HEK293 (cell line): ENCODE results near the gene SMTNL1.

Experiments used
- CTCF ChIA-PET: fragments of 350-600 bp; formaldehyde crosslinking; extraction: SDS; loops from one replicate; lab custom pipeline; 2021; ENCODE audit warnings: antibody characterized with exemption; lab: Yijun Ruan, JAX
- POLR2A ChIA-PET: fragments of 300-600 bp; formaldehyde crosslinking; extraction: SDS; loops from one replicate; lab custom pipeline; 2020; ENCODE audit warnings: antibody characterized with exemption, inconsistent platforms; lab: Yijun Ruan, JAX
- H3K27ac ChIP-seq: fragments of 200-500 bp; sonication (Bioruptor generic); 2 replicates; pipeline ENCODE4 v1.5.1; 2014; ENCODE audit warnings: low read depth, low read length, control low read depth, inconsistent platforms; ENCODE audit errors: extremely low read depth
- H3K36me3 ChIP-seq, 2 experiments: fragments of 200-500 bp in 1 of 2; sonication (Bioruptor generic) in 1 of 2; 1 replicate in 1 of 2; 2 replicates in 1 of 2; pipeline ENCODE4 v1.5.1; 2014 to 2017; ENCODE audit warnings: inconsistent platforms in 2 of 2, low read length in 2 of 2; ENCODE audit not compliant: control insufficient read depth in 2 of 2, insufficient read depth in 1 of 2
- H3K4me1 ChIP-seq: fragments of 200-500 bp; sonication (Bioruptor generic); 2 replicates; pipeline ENCODE4 v1.5.1; 2014; ENCODE audit warnings: mild to moderate bottlenecking, low read length, inconsistent platforms; ENCODE audit not compliant: control insufficient read depth, insufficient read depth
- H3K4me3 ChIP-seq: 2 replicates; pipeline ENCODE4 v1.5.1; 2011; ENCODE audit warnings: low read depth, mild to moderate bottlenecking, control low read depth, low read length, moderate library complexity
- H3K9me3 ChIP-seq: fragments of 200-500 bp; sonication (Bioruptor generic); 2 replicates; pipeline ENCODE4 v1.5.1; 2014; ENCODE audit warnings: low read depth, low read length, inconsistent platforms; ENCODE audit not compliant: control insufficient read depth, insufficient read depth
- ELK4 ChIP-seq: IDR thresholded peaks from 2 replicates; pipeline ENCODE4 v1.6.1; 2011; ENCODE audit warnings: mild to moderate bottlenecking, low read depth, low read length, borderline replicate concordance
- GLIS2 ChIP-seq: fragments of 450-650 bp; formaldehyde crosslinking; IDR thresholded peaks from 2 replicates; pipeline ENCODE4 v1.5.1; 2016; ENCODE audit warnings: missing biosample characterization, missing genetic modification characterization
- HOXC10 ChIP-seq: sonication (generic); formaldehyde crosslinking; IDR thresholded peaks from 2 replicates; pipeline ENCODE4 v1.8.1; 2023; ENCODE audit warnings: mild to moderate bottlenecking, missing genetic modification reagents
- KLF1 ChIP-seq: fragments of 450-650 bp; formaldehyde crosslinking; IDR thresholded peaks from 2 replicates; pipeline ENCODE4 v1.5.1; 2016; ENCODE audit warnings: missing biosample characterization, missing genetic modification characterization
- SETDB1 ChIP-seq: IDR thresholded peaks from one replicate; pipeline ENCODE4 v1.6.1; 2017; ENCODE audit warnings: mild to moderate bottlenecking, low read length, moderate library complexity, mixed read lengths; ENCODE audit not compliant: insufficient read length
- ZBTB6 ChIP-seq: fragments of 450-650 bp; formaldehyde crosslinking; IDR thresholded peaks from 2 replicates; pipeline ENCODE4 v1.5.1; 2017; ENCODE audit warnings: missing biosample characterization, missing genetic modification characterization
- ZNF146 ChIP-seq: fragments of 450-650 bp; formaldehyde crosslinking; IDR thresholded peaks from 2 replicates; pipeline ENCODE4 v1.5.1; 2016; ENCODE audit warnings: missing biosample characterization, missing genetic modification characterization
- ZNF26 ChIP-seq: fragments of 450-650 bp; formaldehyde crosslinking; IDR thresholded peaks from 2 replicates; pipeline ENCODE4 v1.5.1; 2016; ENCODE audit warnings: missing biosample characterization, missing genetic modification characterization
- ZNF292 ChIP-seq: fragments of 450-650 bp; formaldehyde crosslinking; IDR thresholded peaks from 2 replicates; pipeline ENCODE4 v1.5.1; 2016; ENCODE audit warnings: low read depth, missing biosample characterization, missing genetic modification characterization, borderline replicate concordance
- ZNF324 ChIP-seq: fragments of 450-650 bp; formaldehyde crosslinking; IDR thresholded peaks from 2 replicates; pipeline ENCODE4 v1.5.1; 2016; ENCODE audit warnings: missing biosample characterization, missing genetic modification characterization
- ZNF366 ChIP-seq: fragments of 450-650 bp; formaldehyde crosslinking; conservative IDR thresholded peaks from 2 replicates; pipeline ENCODE4 v1.5.1; 2016; ENCODE audit warnings: missing biosample characterization, missing genetic modification characterization
- ZNF514 ChIP-seq: fragments of 450-650 bp; formaldehyde crosslinking; IDR thresholded peaks from 2 replicates; pipeline ENCODE4 v1.5.1; 2016; ENCODE audit warnings: missing biosample characterization, missing genetic modification characterization
- ZSCAN23 ChIP-seq: fragments of 450-650 bp; formaldehyde crosslinking; IDR thresholded peaks from 2 replicates; pipeline ENCODE4 v1.5.1; 2016; ENCODE audit warnings: missing biosample characterization, missing genetic modification characterization
- TF ChIP-seq, protein P1 (sequence below): fragments of 450-650 bp; formaldehyde crosslinking; IDR thresholded peaks from 2 replicates; pipeline ENCODE4 v1.5.1; 2016; ENCODE audit warnings: missing biosample characterization, missing genetic modification characterization

SMTNL1 gene, protein sequence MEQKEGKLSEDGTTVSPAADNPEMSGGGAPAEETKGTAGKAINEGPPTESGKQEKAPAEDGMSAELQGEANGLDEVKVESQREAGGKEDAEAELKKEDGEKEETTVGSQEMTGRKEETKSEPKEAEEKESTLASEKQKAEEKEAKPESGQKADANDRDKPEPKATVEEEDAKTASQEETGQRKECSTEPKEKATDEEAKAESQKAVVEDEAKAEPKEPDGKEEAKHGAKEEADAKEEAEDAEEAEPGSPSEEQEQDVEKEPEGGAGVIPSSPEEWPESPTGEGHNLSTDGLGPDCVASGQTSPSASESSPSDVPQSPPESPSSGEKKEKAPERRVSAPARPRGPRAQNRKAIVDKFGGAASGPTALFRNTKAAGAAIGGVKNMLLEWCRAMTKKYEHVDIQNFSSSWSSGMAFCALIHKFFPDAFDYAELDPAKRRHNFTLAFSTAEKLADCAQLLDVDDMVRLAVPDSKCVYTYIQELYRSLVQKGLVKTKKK

GRCh38 chr11:57536947-57537619 lies at the start of gene SMTNL1:
Gene SMTNL1, plus strand, starts transcription at chr11:57537595. Its CDS starts 5,048 bp downstream, at chr11:57542643.
- Histone ChIP-seq H3K36me3 (no peaks in the 10 kb centered on the region), H3K4me1 (no peaks in the 10 kb centered on the region), H3K9me3 (no peaks in the 10 kb centered on the region), H3K27ac (no peak within 1 kb of the TSS), H3K4me3 (no peak within 1 kb of the TSS)
- CTCF ChIA-PET: interaction anchor here (1.0 to 1.4 kb wide), 2 partner anchors 10 to 13 kb away, joined by 3 to 4 read pairs; no protein-coding TSS in a partner anchor
- POLR2A ChIA-PET: interaction anchor here (1.3 kb wide), 1 partner anchor 107 kb away, joined by 3 read pairs; no protein-coding TSS in a partner anchor
- no peak for TF ChIP-seq ZNF514 (tag by site-specific recombination)
- no peak for TF ChIP-seq ZNF324 (tag by site-specific recombination)
- TF ChIP-seq ZSCAN23 (tag by site-specific recombination): no peak
- TF ChIP-seq KLF1: no peak
- TF ChIP-seq SETDB1: no peak
- no peak for TF ChIP-seq ZBTB6 (tag by site-specific recombination)
- no peak for TF ChIP-seq ELK4
- no peak for TF ChIP-seq ZNF146 (tag by site-specific recombination)
- TF ChIP-seq ZNF26 (tag by site-specific recombination): no peak
- TF ChIP-seq, protein P1, sequence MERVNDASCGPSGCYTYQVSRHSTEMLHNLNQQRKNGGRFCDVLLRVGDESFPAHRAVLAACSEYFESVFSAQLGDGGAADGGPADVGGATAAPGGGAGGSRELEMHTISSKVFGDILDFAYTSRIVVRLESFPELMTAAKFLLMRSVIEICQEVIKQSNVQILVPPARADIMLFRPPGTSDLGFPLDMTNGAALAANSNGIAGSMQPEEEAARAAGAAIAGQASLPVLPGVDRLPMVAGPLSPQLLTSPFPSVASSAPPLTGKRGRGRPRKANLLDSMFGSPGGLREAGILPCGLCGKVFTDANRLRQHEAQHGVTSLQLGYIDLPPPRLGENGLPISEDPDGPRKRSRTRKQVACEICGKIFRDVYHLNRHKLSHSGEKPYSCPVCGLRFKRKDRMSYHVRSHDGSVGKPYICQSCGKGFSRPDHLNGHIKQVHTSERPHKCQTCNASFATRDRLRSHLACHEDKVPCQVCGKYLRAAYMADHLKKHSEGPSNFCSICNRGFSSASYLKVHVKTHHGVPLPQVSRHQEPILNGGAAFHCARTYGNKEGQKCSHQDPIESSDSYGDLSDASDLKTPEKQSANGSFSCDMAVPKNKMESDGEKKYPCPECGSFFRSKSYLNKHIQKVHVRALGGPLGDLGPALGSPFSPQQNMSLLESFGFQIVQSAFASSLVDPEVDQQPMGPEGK (tag by site-specific recombination): no peak
- no peak for TF ChIP-seq ZNF366 (tag by site-specific recombination)
- no peak for TF ChIP-seq GLIS2 (tag by site-specific recombination)
- TF ChIP-seq HOXC10 (CRISPR knock-in tag): no peak

DNA sequence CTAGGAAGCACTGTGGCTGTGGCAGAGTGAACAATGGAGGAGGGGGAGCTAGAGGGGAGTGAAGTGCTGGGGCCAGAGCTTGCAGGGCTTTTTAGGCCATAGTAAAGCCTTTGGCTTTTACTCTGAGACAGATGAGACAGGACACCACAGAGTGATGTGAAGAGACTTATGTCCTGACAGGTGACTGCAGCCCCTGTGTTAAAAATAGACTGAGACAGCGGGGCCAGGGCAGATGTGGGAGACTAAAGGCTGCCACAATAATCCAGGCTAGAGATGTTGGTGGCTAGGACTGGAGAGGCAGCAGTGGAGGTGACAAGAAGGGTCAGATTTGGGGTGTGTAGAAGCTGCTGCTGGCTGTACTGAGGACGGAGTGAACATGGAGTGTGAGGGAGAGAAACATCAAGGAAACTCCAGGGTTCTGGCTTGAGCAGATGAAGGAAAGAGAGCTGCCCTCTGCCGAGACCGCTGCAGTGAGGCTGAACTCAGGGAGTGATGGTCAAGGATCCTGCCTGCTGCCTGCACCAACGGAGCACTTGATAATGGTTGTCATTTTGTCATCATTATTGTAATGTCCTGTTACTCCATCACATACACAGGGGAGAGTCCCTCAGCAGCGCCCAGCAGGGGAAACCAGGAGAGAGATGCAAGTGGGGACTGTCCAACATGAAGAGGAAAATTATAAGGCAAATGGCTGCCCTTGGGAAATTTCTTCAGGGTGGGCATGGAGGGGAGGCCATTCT lies 49.3 kb upstream of the SMTNL1 start:
- H3K27ac ChIP-seq: no peak overlapping the region
- POLR2A ChIA-PET: interaction anchor here (0.6 to 1.0 kb wide), 2 partner anchors 28 to 59 kb away, joined by 3 read pairs; partner anchors contain the start of gene RTN4RL2
- peaks cover 0 to 35% of the 10 kb centered on the region in 2 experiments; a peak in 1 of 3 replicates for H3K36me3 ChIP-seq
- CTCF ChIA-PET: interaction anchor here (0.8 to 10.1 kb wide), 3 partner anchors 14 to 39 kb away, joined by 3 to 218 read pairs (median 4); partner anchors contain the start of gene TIMM10
- no peak for TF ChIP-seq ZNF292 (tag by site-specific recombination)
- no peaks in the 10 kb centered on the region for H3K4me1 ChIP-seq
- H3K9me3 ChIP-seq: no peaks in the 10 kb centered on the region
- H3K4me3 ChIP-seq: no peak overlapping the region
